ENCODE results near the gene EFR3B. TPM values are rescaled to one million over a fixed set of nuclear protein-coding genes. Genes with fewer than 3 reads are reported as not detected.

EFR3B gene
- total and polyA plus RNA-seq, 2 of the 13 experiments (the other 11 are each of a cell fraction or from before 2014, with no cell fraction given): 0.42 TPM

DNA sequence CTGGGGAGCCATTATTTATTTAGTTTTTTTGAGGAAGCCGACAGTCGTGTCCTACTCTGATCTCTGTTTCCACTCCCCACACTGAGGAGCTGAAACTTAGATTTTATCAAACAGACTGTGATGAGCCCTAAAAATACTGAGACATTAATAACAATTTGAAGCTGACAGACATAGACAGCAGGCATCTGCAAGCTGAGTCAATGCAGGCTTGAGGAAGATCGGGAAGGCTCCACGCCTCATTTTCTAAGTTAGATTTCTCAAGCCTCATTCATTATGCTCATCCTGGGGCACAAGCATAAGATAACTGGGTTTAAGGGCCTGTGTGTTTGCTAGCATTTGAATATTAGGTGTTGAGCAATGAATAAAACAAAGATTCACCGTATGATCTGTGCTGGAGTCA is 26.3 kb downstream of the EFR3B start:
- no peak overlapping the region for H3K27ac ChIP-seq (ENCODE audit: extremely low read length, insufficient read depth, low read length)
- BruUV-seq (replicated peaks): no TSS peak
- no peak for ATAC-seq
- no peak overlapping the region for H3K9ac ChIP-seq (ENCODE audit: insufficient read depth, low read depth, low read length)
- 48% methylated on average over 5 of the region's 5 CpGs for WGBS (ENCODE audit: low lambda C conversion rate)
- H3K27me3 ChIP-seq (ENCODE audit: control insufficient read depth in 1 of 2, insufficient read depth in 2 of 2, low read length in 2 of 2): no peaks in the 10 kb centered on the region; a peak in 1 of 5 replicates
- intact Hi-C loops (cut with micrococcal nuclease; ENCODE audit: unreplicated experiment) (no loop called here), in situ Hi-C loops (cut with HindIII; ENCODE audit: extremely low pct_ligation_motif_present, low pct_unique_long_range_greater_than_20kb) (no loop called here)
- no peaks in the 10 kb centered on the region for H3K79me2 ChIP-seq (ENCODE audit: insufficient read depth, low read length)
- H3K4me2 ChIP-seq (ENCODE audit: low read depth, low read length): no peak overlapping the region
- no peak for FAIRE-seq
- H3K4me3 ChIP-seq (replicated peaks in 1 of 3; ENCODE audit: insufficient read depth in 1 of 3, low read depth in 2 of 3, low read length in 3 of 3): no peak overlapping the region
- H3K36me3 ChIP-seq (replicated peaks in 1 of 2; ENCODE audit: control insufficient read depth in 1 of 2, insufficient read depth in 2 of 2, low read length in 2 of 2): no peaks in the 10 kb centered on the region
- no peaks in the 10 kb centered on the region for H3K9me3 ChIP-seq (ENCODE audit: low read length)
- no peak for DNase-seq (ENCODE audit: low spot score)
- ChIA-PET CTCF (ENCODE audit: low intra/inter-chr PET ratio, low total read pairs) (no interaction called here), POLR2A (no interaction called here)
- no peak for TF ChIP-seq SRF (IDR thresholded peaks at IDR 0.05; ENCODE audit: low read depth, low read length)
- no peak for TF ChIP-seq ZNF556 (CRISPR knock-in tag; IDR thresholded peaks at IDR 0.05; ENCODE audit: borderline replicate concordance)
- no peak for TF ChIP-seq DRAP1 (CRISPR knock-in tag; IDR thresholded peaks at IDR 0.05)
- TF ChIP-seq ZFP36L1 (CRISPR knock-in tag; IDR thresholded peaks at IDR 0.05): no peak
- no peak for TF ChIP-seq TARDBP (CRISPR knock-in tag; IDR thresholded peaks at IDR 0.05)
- no peak for TF ChIP-seq PREB (CRISPR knock-in tag; IDR thresholded peaks at IDR 0.05)
- no peaks in the 10 kb centered on the region for H3K4me1 ChIP-seq (ENCODE audit: insufficient read depth, low read length)
- no peak overlapping the region for H2AFZ ChIP-seq (ENCODE audit: low read length)
- H4K20me1 ChIP-seq (ENCODE audit: insufficient read depth, low read length): no peaks in the 10 kb centered on the region

DNA sequence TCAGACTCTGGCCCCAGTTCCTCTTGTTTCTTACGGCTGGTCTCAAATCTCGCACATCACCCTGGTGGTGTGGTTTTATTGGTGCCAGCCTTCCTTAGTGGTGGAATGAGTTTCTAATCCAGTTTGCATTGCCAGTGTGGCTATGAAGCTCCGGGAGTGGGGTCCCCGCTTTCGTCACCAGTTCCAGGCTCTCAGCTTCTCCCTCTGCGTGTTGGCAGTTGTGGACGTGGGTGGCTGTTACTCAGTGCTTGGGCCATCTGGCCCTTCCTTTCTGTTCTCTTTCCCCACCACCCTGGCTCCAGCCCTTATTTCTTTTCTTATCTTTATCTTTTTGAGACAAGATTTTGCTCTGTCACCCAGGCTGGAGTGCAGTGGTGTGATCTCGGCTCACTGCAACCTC is 30.1 kb downstream of the EFR3B start:
- POLR2A ChIA-PET: no interaction called here
- WGBS (ENCODE audit: low lambda C conversion rate): 58% methylated on average over 8 of the region's 8 CpGs
- TF ChIP-seq ZNF333 (CRISPR knock-in tag; IDR thresholded peaks at IDR 0.05; ENCODE audit: borderline replicate concordance) (no peak), ZNF841 (CRISPR knock-in tag; IDR thresholded peaks at IDR 0.05; ENCODE audit: borderline replicate concordance) (no peak), ARID2 (CRISPR knock-in tag; IDR thresholded peaks at IDR 0.05; ENCODE audit: borderline replicate concordance) (no peak), ZNF276 (CRISPR knock-in tag; IDR thresholded peaks at IDR 0.05; ENCODE audit: low read depth) (no peak), IKZF4 (CRISPR knock-in tag; IDR thresholded peaks at IDR 0.05; ENCODE audit: borderline replicate concordance, low read depth, not compliant biosample characterization) (no peak)
- TF ChIP-seq, protein P1, sequence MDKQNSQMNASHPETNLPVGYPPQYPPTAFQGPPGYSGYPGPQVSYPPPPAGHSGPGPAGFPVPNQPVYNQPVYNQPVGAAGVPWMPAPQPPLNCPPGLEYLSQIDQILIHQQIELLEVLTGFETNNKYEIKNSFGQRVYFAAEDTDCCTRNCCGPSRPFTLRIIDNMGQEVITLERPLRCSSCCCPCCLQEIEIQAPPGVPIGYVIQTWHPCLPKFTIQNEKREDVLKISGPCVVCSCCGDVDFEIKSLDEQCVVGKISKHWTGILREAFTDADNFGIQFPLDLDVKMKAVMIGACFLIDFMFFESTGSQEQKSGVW (CRISPR knock-in tag; IDR thresholded peaks at IDR 0.05; ENCODE audit: borderline replicate concordance): no peak
- TF ChIP-seq, protein P2, sequence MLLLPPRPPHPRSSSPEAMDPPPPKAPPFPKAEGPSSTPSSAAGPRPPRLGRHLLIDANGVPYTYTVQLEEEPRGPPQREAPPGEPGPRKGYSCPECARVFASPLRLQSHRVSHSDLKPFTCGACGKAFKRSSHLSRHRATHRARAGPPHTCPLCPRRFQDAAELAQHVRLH (CRISPR knock-in tag; IDR thresholded peaks at IDR 0.05; ENCODE audit: borderline replicate concordance, low read depth): no peak

More for the DNA sequence above, 30.1 kb downstream of the EFR3B start:
- Histone ChIP-seq H3K9me3 (ENCODE audit: low read length) (no peaks in the 10 kb centered on the region), H3K9ac (ENCODE audit: insufficient read depth, low read depth, low read length) (no peak overlapping the region), H3K4me2 (ENCODE audit: low read depth, low read length) (no peak overlapping the region), H4K20me1 (ENCODE audit: insufficient read depth, low read length) (no peaks in the 10 kb centered on the region), H3K4me3 (replicated peaks in 1 of 3; ENCODE audit: insufficient read depth in 1 of 3, low read depth in 2 of 3, low read length in 3 of 3) (no peak overlapping the region), H3K4me1 (ENCODE audit: insufficient read depth, low read length) (no peaks in the 10 kb centered on the region), H3K36me3 (replicated peaks in 1 of 2; ENCODE audit: control insufficient read depth in 1 of 2, insufficient read depth in 2 of 2, low read length in 2 of 2) (no peaks in the 10 kb centered on the region), H3K27ac (ENCODE audit: extremely low read length, insufficient read depth, low read length) (no peak overlapping the region), H3K79me2 (ENCODE audit: insufficient read depth, low read length) (no peaks in the 10 kb centered on the region), H2AFZ (ENCODE audit: low read length) (no peak overlapping the region), H3K27me3 (ENCODE audit: control insufficient read depth in 1 of 2, insufficient read depth in 2 of 2, low read length in 2 of 2) (no peaks in the 10 kb centered on the region; a peak in 2 of 5 replicates)
- in situ Hi-C loops (cut with HindIII; ENCODE audit: extremely low pct_ligation_motif_present, low pct_unique_long_range_greater_than_20kb): no loop called here
- no TSS peak for BruUV-seq (replicated peaks)
- DNase-seq (ENCODE audit: low spot score) (no peak), FAIRE-seq (no peak), ATAC-seq (no peak)
- CTCF ChIA-PET (ENCODE audit: low intra/inter-chr PET ratio, low total read pairs): no interaction called here
- intact Hi-C loops (cut with micrococcal nuclease; ENCODE audit: unreplicated experiment): no loop called here
